Neural cell (in vitro differentiated cells): ENCODE data around the gene TICAM2. TPM values are rescaled to one million over a fixed set of nuclear protein-coding genes. Genes with fewer than 3 reads are reported as not detected.

Source experiments
- H2AFZ ChIP-seq: fragments of 200-600, 300-800 bp; sonication (generic), shearing (Covaris generic); 2 replicates; pipeline ENCODE4 v1.6.0; 2014; ENCODE audit warnings: low read depth, mild to moderate bottlenecking, antibody characterized with exemption, low read length, moderate library complexity
- H3F3A ChIP-seq: fragments of 200-600 bp; shearing (Covaris generic); 2 replicates; pipeline ENCODE4 v1.6.1; 2016; ENCODE audit warnings: mild to moderate bottlenecking, moderate library complexity, mixed read lengths, antibody characterized with exemption, low read length; ENCODE audit not compliant: insufficient read depth, poor library complexity, severe bottlenecking
- H3K27ac ChIP-seq: fragments of 200-600, 300-800 bp; sonication (generic), shearing (Covaris generic); 2 replicates; pipeline ENCODE4 v1.5.1; 2014; ENCODE audit warnings: mild to moderate bottlenecking, low read length, moderate library complexity
- H3K27me3 ChIP-seq: fragments of 300-800, 200-600 bp; sonication (generic), shearing (Covaris generic); 2 replicates; pipeline ENCODE4 v1.6.0; 2014; ENCODE audit warnings: mild to moderate bottlenecking, low read depth, low read length, moderate library complexity; ENCODE audit not compliant: insufficient read depth
- H3K36me3 ChIP-seq: fragments of 300-800, 200-600 bp; sonication (generic), shearing (Covaris generic); 2 replicates; pipeline ENCODE4 v1.5.1; 2014; ENCODE audit warnings: mild to moderate bottlenecking, antibody characterized with exemption, low read length, moderate library complexity; ENCODE audit not compliant: insufficient read depth
- H3K4me2 ChIP-seq: fragments of 300-800, 200-600 bp; sonication (generic), shearing (Covaris generic); 2 replicates; pipeline ENCODE4 v1.6.0; 2014; ENCODE audit warnings: mild to moderate bottlenecking, low read length
- H3K4me3 ChIP-seq: fragments of 300-800, 200-600 bp; sonication (generic), shearing (Covaris generic); 2 replicates; pipeline ENCODE4 v1.5.1; 2014; ENCODE audit warnings: mild to moderate bottlenecking, low read length, moderate library complexity
- H3K79me2 ChIP-seq: fragments of 200-600 bp; shearing (Covaris generic); replicated peaks from 2 replicates; pipeline ENCODE4 v1.6.0; 2014; ENCODE audit warnings: mild to moderate bottlenecking, low read length, moderate library complexity; ENCODE audit not compliant: insufficient read depth
- H3K9ac ChIP-seq: fragments of 300-800, 200-600 bp; sonication (generic), shearing (Covaris generic); 2 replicates; pipeline ENCODE4 v1.6.1; 2016; ENCODE audit warnings: mild to moderate bottlenecking, low read length, mixed read lengths
- H3K9me2 ChIP-seq: fragments of 200-600 bp; shearing (Covaris generic); 2 replicates; pipeline ENCODE4 v1.6.1; 2016; ENCODE audit warnings: mild to moderate bottlenecking, low read length, mixed read lengths; ENCODE audit not compliant: insufficient read depth
- H3K9me3 ChIP-seq: fragments of 200-600, 300-800 bp; sonication (generic), shearing (Covaris generic); 2 replicates; pipeline ENCODE4 v1.6.1; 2016; ENCODE audit warnings: mild to moderate bottlenecking, mixed run types, low read length, moderate library complexity, mixed read lengths
- H4K20me1 ChIP-seq: fragments of 200-600 bp; shearing (Covaris generic); 2 replicates; pipeline ENCODE4 v1.6.1; 2016; ENCODE audit warnings: mild to moderate bottlenecking, mixed run types; ENCODE audit not compliant: insufficient read depth
- EP300 ChIP-seq: fragments of 450-650 bp; conservative IDR thresholded peaks from 2 replicates; pipeline ENCODE4 v1.6.1; 2014; ENCODE audit warnings: antibody characterized with exemption, mild to moderate bottlenecking, moderate library complexity; ENCODE audit not compliant: poor library complexity, severe bottlenecking
- EZH2 ChIP-seq: fragments of 200-600, 300-800 bp; shearing (Covaris generic), sonication (generic); IDR thresholded peaks from 2 replicates; pipeline ENCODE4 v1.6.1; 2014; ENCODE audit warnings: antibody characterized with exemption, low read length, borderline replicate concordance, mild to moderate bottlenecking; ENCODE audit not compliant: insufficient read depth, poor library complexity, severe bottlenecking
- MXI1 ChIP-seq: fragments of 450-650 bp; conservative IDR thresholded peaks from 2 replicates; pipeline ENCODE4 v1.6.1; 2014; ENCODE audit warnings: antibody characterized with exemption, mild to moderate bottlenecking; ENCODE audit not compliant: poor library complexity, severe bottlenecking
- POLR2AphosphoS5 ChIP-seq: IDR thresholded peaks from 2 replicates; pipeline ENCODE4 v1.6.1; 2012
- RAD21 ChIP-seq: fragments of 450-650 bp; conservative IDR thresholded peaks from 2 replicates; pipeline ENCODE4 v1.6.1; 2014; ENCODE audit warnings: antibody characterized with exemption, mild to moderate bottlenecking, moderate library complexity
- SMC3 ChIP-seq: fragments of 450-650 bp; conservative IDR thresholded peaks from 2 replicates; pipeline ENCODE4 v1.6.1; 2014; ENCODE audit warnings: antibody characterized with exemption, mild to moderate bottlenecking, moderate library complexity; ENCODE audit not compliant: poor library complexity
- TAF1 ChIP-seq: IDR thresholded peaks from 2 replicates; pipeline ENCODE4 v1.6.1; 2012; ENCODE audit warnings: low read depth
- polyA plus RNA-seq: library from polyadenylated mRNA; depleted of rRNA; stranded (reverse); fragments of >200 nt; gene quantifications from 2 replicates; pipeline ENCODE4 v1.2.3, GENCODE V29; 2014
- TF ChIP-seq, protein P1 (sequence below): fragments of 450-650 bp; IDR thresholded peaks from 2 replicates; pipeline ENCODE4 v1.5.1; 2014; ENCODE audit warnings: antibody characterized with exemption, mild to moderate bottlenecking, moderate library complexity; ENCODE audit not compliant: poor library complexity, severe bottlenecking
- TF ChIP-seq, protein P2 (sequence below): IDR thresholded peaks from 2 replicates; pipeline ENCODE4 v1.6.1; 2012; ENCODE audit warnings: borderline replicate concordance

Gene TICAM2
- polyA plus RNA-seq, 1 donor from 2014 or later, result not detected

DNA sequence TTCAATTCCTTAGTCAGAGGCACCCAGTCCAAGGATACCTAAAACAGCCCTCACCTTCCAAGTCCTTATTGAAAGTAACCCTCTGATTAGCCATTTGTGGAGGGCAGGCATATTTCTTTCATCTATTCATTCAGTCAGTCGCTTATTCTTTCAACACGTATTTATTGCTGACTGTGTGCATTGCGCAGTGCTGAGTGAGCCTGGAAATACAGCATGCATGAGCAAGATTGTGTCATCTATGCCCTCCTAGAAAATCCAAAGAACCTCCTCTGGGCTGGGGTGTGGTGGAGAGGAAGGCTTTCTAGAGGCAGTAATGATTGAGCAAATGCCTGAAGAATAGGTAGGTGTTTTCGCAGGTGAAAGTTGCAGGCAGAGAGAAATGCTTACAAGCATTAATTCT, 49.2 kb downstream of the TICAM2 start:
- H3K27ac ChIP-seq, result no peak overlapping the region
- no peaks in the 10 kb centered on the region for H3K9me3 ChIP-seq
- H3K4me3 ChIP-seq, result no peak overlapping the region
- no peak overlapping the region for H2AFZ ChIP-seq
- H3K4me2 ChIP-seq, result no peak overlapping the region
- no peaks in the 10 kb centered on the region for H3K27me3 ChIP-seq
- H3F3A ChIP-seq, result no peaks in the 10 kb centered on the region
- H3K9ac ChIP-seq, result no peak overlapping the region
- no peaks in the 10 kb centered on the region for H3K9me2 ChIP-seq
- TF ChIP-seq, protein P1, sequence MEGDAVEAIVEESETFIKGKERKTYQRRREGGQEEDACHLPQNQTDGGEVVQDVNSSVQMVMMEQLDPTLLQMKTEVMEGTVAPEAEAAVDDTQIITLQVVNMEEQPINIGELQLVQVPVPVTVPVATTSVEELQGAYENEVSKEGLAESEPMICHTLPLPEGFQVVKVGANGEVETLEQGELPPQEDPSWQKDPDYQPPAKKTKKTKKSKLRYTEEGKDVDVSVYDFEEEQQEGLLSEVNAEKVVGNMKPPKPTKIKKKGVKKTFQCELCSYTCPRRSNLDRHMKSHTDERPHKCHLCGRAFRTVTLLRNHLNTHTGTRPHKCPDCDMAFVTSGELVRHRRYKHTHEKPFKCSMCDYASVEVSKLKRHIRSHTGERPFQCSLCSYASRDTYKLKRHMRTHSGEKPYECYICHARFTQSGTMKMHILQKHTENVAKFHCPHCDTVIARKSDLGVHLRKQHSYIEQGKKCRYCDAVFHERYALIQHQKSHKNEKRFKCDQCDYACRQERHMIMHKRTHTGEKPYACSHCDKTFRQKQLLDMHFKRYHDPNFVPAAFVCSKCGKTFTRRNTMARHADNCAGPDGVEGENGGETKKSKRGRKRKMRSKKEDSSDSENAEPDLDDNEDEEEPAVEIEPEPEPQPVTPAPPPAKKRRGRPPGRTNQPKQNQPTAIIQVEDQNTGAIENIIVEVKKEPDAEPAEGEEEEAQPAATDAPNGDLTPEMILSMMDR, result no peak
- no peak for TF ChIP-seq MXI1
- no peak for TF ChIP-seq EZH2
- no peak for TF ChIP-seq TAF1
- TF ChIP-seq, protein P2, sequence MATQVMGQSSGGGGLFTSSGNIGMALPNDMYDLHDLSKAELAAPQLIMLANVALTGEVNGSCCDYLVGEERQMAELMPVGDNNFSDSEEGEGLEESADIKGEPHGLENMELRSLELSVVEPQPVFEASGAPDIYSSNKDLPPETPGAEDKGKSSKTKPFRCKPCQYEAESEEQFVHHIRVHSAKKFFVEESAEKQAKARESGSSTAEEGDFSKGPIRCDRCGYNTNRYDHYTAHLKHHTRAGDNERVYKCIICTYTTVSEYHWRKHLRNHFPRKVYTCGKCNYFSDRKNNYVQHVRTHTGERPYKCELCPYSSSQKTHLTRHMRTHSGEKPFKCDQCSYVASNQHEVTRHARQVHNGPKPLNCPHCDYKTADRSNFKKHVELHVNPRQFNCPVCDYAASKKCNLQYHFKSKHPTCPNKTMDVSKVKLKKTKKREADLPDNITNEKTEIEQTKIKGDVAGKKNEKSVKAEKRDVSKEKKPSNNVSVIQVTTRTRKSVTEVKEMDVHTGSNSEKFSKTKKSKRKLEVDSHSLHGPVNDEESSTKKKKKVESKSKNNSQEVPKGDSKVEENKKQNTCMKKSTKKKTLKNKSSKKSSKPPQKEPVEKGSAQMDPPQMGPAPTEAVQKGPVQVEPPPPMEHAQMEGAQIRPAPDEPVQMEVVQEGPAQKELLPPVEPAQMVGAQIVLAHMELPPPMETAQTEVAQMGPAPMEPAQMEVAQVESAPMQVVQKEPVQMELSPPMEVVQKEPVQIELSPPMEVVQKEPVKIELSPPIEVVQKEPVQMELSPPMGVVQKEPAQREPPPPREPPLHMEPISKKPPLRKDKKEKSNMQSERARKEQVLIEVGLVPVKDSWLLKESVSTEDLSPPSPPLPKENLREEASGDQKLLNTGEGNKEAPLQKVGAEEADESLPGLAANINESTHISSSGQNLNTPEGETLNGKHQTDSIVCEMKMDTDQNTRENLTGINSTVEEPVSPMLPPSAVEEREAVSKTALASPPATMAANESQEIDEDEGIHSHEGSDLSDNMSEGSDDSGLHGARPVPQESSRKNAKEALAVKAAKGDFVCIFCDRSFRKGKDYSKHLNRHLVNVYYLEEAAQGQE, result no peak
- TF ChIP-seq SMC3, result no peak
- TF ChIP-seq EP300, result no peak
- no peak for TF ChIP-seq RAD21
- no peak for TF ChIP-seq POLR2AphosphoS5
- H3K79me2 ChIP-seq, result no peaks in the 10 kb centered on the region
- no peaks in the 10 kb centered on the region for H4K20me1 ChIP-seq
- H3K36me3 ChIP-seq, result no peaks in the 10 kb centered on the region

DNA sequence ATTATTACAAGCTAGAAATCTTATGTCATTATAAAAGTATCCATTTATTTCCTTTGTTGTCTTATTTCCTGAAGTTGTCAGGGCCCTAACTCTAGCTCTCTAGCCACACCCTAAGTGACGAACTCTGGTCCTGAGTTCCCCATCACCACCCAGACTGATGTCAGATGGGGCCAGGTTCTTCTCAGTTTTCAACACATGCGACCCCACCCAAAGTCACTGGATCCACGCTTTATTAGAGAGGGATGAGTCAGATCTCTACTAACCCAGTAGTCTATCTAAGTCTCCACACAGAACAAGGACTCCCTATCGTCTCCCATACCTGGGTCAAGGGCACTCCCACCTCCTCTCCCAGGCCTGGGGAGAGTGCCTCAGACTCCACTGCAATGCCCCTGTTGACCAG, 50.9 kb downstream of the TICAM2 start:
- Histone ChIP-seq H3K9ac (no peak overlapping the region), H3K27me3 (no peaks in the 10 kb centered on the region), H3K9me2 (no peaks in the 10 kb centered on the region), H3K4me2 (no peak overlapping the region), H3K4me3 (no peak overlapping the region), H3K79me2 (no peaks in the 10 kb centered on the region), H3F3A (no peaks in the 10 kb centered on the region), H3K36me3 (no peaks in the 10 kb centered on the region), H2AFZ (no peak overlapping the region), H3K9me3 (no peaks in the 10 kb centered on the region), H3K27ac (no peak overlapping the region), H4K20me1 (no peaks in the 10 kb centered on the region)
- no peak for TF ChIP-seq TAF1

DNA sequence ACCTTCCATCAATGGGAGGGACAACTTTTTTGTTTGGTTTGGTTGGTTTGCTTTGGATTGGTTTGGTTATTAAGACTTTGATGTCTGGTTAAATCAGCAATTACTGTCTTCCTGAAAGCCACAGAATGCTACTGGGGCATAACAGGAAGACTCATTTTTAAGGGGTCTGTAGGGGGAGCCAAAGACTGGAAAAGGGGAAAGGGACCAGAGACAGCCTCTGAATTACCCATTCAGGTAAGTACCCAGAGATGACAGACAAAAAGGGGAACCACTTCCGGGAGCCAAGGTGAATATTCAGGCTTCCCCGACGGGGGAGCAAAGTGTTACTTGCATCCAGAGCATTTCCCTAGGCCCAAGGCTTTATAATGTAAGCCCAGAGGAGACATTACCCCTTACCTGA, 53.1 kb downstream of the TICAM2 start:
- H3K27ac ChIP-seq, result no peak overlapping the region
- no peaks in the 10 kb centered on the region for H3K9me3 ChIP-seq
- H2AFZ ChIP-seq, result no peak overlapping the region
- no peak overlapping the region for H3K4me2 ChIP-seq
- H3K4me3 ChIP-seq, result no peak overlapping the region
- H3F3A ChIP-seq, result no peaks in the 10 kb centered on the region
- no peaks in the 10 kb centered on the region for H3K79me2 ChIP-seq
- H3K9ac ChIP-seq, result no peak overlapping the region
- no peaks in the 10 kb centered on the region for H3K27me3 ChIP-seq
- no peaks in the 10 kb centered on the region for H4K20me1 ChIP-seq
- H3K36me3 ChIP-seq, result no peaks in the 10 kb centered on the region
- TF ChIP-seq EP300 (no peak), TAF1 (no peak), EZH2 (no peak), SMC3 (no peak), RAD21 (no peak), POLR2AphosphoS5 (no peak), MXI1 (no peak)
- TF ChIP-seq, protein P2, result no peak
- TF ChIP-seq, protein P1, result no peak
- no peaks in the 10 kb centered on the region for H3K9me2 ChIP-seq
